GM12892 (cell line): Measurements from ENCODE around the gene LGALSL.

ENCODE experiments used
- POLR2A ChIP-seq: IDR thresholded peaks from 2 replicates; pipeline ENCODE4 v1.6.1; 2011; ENCODE audit warnings: low read depth, low read length, control low read depth
- POLR2AphosphoS5 ChIP-seq: IDR thresholded peaks from 2 replicates; pipeline ENCODE4 v1.6.1; 2011; ENCODE audit warnings: low read depth, low read length, control low read depth

GRCh38 chr2:64457524-64457923 is 3.6 kb downstream of the LGALSL start:
- TF ChIP-seq POLR2A (no peak), POLR2AphosphoS5 (no peak)
